HepG2 (cell line): ENCODE results near the gene TLX1. TPM values are rescaled to one million over a fixed set of nuclear protein-coding genes. Genes with fewer than 3 reads are reported as not detected.

Experiments
- ATAC-seq: fragments of 200-7000 bp; cut with Tn5 transposase; 3 replicates; pipeline ENCODE4 v1.9.1; 2020; ENCODE audit warnings: mild to moderate bottlenecking, moderate library complexity
- BruUV-seq: library from RNA; stranded (reverse); fragments of 400-500 nt; replicated peaks from 2 replicates; lab custom pipeline; 2021; lab: Mats Ljungman, UMichigan
- CTCF ChIA-PET: fragments of 300-600 bp; formaldehyde crosslinking; extraction: SDS; loops from one replicate; lab custom pipeline; 2021; ENCODE audit warnings: low total read pairs, inconsistent platforms, low intra/inter-chr PET ratio; lab: Yijun Ruan, JAX
- POLR2A ChIA-PET: fragments of 350-600 bp; sonication (Branson Sonifier 250); formaldehyde crosslinking; loops from one replicate; lab custom pipeline; 2020; ENCODE audit warnings: antibody characterized with exemption, inconsistent platforms; lab: Yijun Ruan, JAX
- DNase-seq: peaks from one replicate; pipeline ENCODE4 v3.0.0-alpha.2; 2015; ENCODE audit warnings: low spot score
- FAIRE-seq: peaks from 3 replicates; lab custom pipeline; 2011; peaks lifted over from hg19 to GRCh38; lab: Jason Lieb, UNC
- H2AFZ ChIP-seq: one replicate; pipeline ENCODE4 v1.6.1; 2011; ENCODE audit warnings: low read length, inconsistent platforms
- H3K27ac ChIP-seq: fragments of 300-600 bp; 3 replicates; pipeline ENCODE4 v1.8.0; 2011; ENCODE audit warnings: mixed run types, mild to moderate bottlenecking, mixed read lengths, low read length, inconsistent platforms; ENCODE audit not compliant: insufficient read depth; ENCODE audit errors: extremely low read length
- H3K27me3 ChIP-seq, 2 experiments: fragments of 200-600 bp in 1 of 2; 2 replicates in 1 of 2; 3 replicates in 1 of 2; pipeline versions ENCODE4 v1.6.0 to v1.8.0; 2011; ENCODE audit warnings: low read length in 2 of 2, mild to moderate bottlenecking in 2 of 2, moderate library complexity in 2 of 2, inconsistent platforms in 1 of 2; ENCODE audit not compliant: insufficient read depth in 2 of 2, control insufficient read depth in 1 of 2
- H3K36me3 ChIP-seq, 2 experiments: fragments of 200-600 bp in 1 of 2; replicated peaks in 1 of 2; 2 replicates in 1 of 2; 3 replicates in 1 of 2; pipeline versions ENCODE4 v1.5.1 to v1.8.0; 2011; ENCODE audit warnings: low read length in 2 of 2, inconsistent platforms in 1 of 2; ENCODE audit not compliant: insufficient read depth in 2 of 2, control insufficient read depth in 1 of 2
- H3K4me1 ChIP-seq: 2 replicates; pipeline ENCODE4 v1.5.1; 2012; ENCODE audit warnings: low read length, inconsistent platforms; ENCODE audit not compliant: insufficient read depth
- H3K4me2 ChIP-seq: 2 replicates; pipeline ENCODE4 v1.6.0; 2011; ENCODE audit warnings: low read depth, low read length, inconsistent platforms
- H3K4me3 ChIP-seq, 3 experiments: fragments of 200-600 bp in 1 of 3; sonication (generic), shearing (Covaris generic) in 1 of 3; replicated peaks in 1 of 3; 2 replicates each; pipeline ENCODE4 v1.5.1; 2011 to 2016; ENCODE audit warnings: low read length in 3 of 3, inconsistent platforms in 2 of 3, low read depth in 2 of 3, mild to moderate bottlenecking in 2 of 3, control low read depth in 1 of 3, mixed read lengths in 1 of 3; ENCODE audit not compliant: insufficient read depth in 1 of 3
- H3K79me2 ChIP-seq: one replicate; pipeline ENCODE4 v1.6.1; 2011; ENCODE audit warnings: low read length, inconsistent platforms; ENCODE audit not compliant: insufficient read depth
- H3K9ac ChIP-seq: 2 replicates; pipeline ENCODE4 v1.6.0; 2011; ENCODE audit warnings: mild to moderate bottlenecking, low read depth, low read length, inconsistent platforms; ENCODE audit not compliant: insufficient read depth
- H3K9me3 ChIP-seq: 2 replicates; pipeline ENCODE4 v1.5.1; 2012; ENCODE audit warnings: mild to moderate bottlenecking, low read length
- H4K20me1 ChIP-seq: 2 replicates; pipeline ENCODE4 v1.6.0; 2011; ENCODE audit warnings: inconsistent platforms, mild to moderate bottlenecking, low read length, moderate library complexity; ENCODE audit not compliant: insufficient read depth
- ATF6 ChIP-seq: sonication (generic); formaldehyde crosslinking; conservative IDR thresholded peaks from 2 replicates; pipeline ENCODE4 v1.4.0; 2020; ENCODE audit warnings: missing genetic modification reagents
- BRD4 ChIP-seq: sonication (generic); formaldehyde crosslinking; IDR thresholded peaks from 2 replicates; pipeline ENCODE4 v1.4.0; 2020; ENCODE audit warnings: missing genetic modification reagents
- CSRNP1 ChIP-seq: sonication (generic); formaldehyde crosslinking; IDR thresholded peaks from 2 replicates; pipeline ENCODE4 v1.8.1; 2023; ENCODE audit warnings: mild to moderate bottlenecking, missing genetic modification reagents
- FUBP1 ChIP-seq: sonication (generic); formaldehyde crosslinking; IDR thresholded peaks from 2 replicates; pipeline ENCODE4 v1.5.1; 2020; ENCODE audit warnings: missing genetic modification reagents, mild to moderate bottlenecking, borderline replicate concordance
- MED8 ChIP-seq: sonication (generic); formaldehyde crosslinking; IDR thresholded peaks from 2 replicates; pipeline ENCODE4 v1.8.1; 2023; ENCODE audit warnings: mild to moderate bottlenecking, missing genetic modification reagents; ENCODE audit not compliant: insufficient replicate concordance
- MXD3 ChIP-seq: IDR thresholded peaks from 2 replicates; pipeline ENCODE4 v1.6.1; 2016; ENCODE audit warnings: mild to moderate bottlenecking, missing biosample characterization, missing genetic modification reagents
- MYNN ChIP-seq: sonication (generic); formaldehyde crosslinking; IDR thresholded peaks from 2 replicates; pipeline ENCODE4 v1.4.0; 2020; ENCODE audit warnings: mild to moderate bottlenecking, low read depth, missing genetic modification reagents
- ZFP90 ChIP-seq: sonication (generic); formaldehyde crosslinking; IDR thresholded peaks from 2 replicates; pipeline ENCODE4 v1.8.0; 2022; ENCODE audit warnings: missing genetic modification reagents, mild to moderate bottlenecking, inconsistent platforms, borderline replicate concordance
- WGBS: methylation state at CpG from one replicate; pipeline ENCODE4 v1.1.6; 2017; ENCODE audit warnings: low lambda C conversion rate; 5-methylcytosine and 5-hydroxymethylcytosine counted together
- in situ Hi-C: cut with HindIII; loops from 2 replicates; pipeline ENCODE4 v1.10.0; 2017; ENCODE audit warnings: low pct_unique_long_range_greater_than_20kb; ENCODE audit not compliant: extremely low pct_ligation_motif_present
- intact Hi-C: fragments of 100-400 bp; cut with micrococcal nuclease; formaldehyde crosslinking; loops from one replicate; pipeline ENCODE4 v1.10.0; 2022; ENCODE audit not compliant: unreplicated experiment
- polyA plus RNA-seq, 8 experiments: library from polyadenylated mRNA; depleted of rRNA in 3 of 8; stranded (reverse) in 7 of 8; unstranded in 1 of 8; fragments of >200 nt; fragmentation: Illumina TruSeq in 4 of 8; extraction: Trizol in 4 of 8; gene quantifications; 2 replicates each; pipeline versions ENCODE4 v1.2.1 to v1.2.3, GENCODE V29; 2011 to 2016; ENCODE audit warnings: low read depth in 4 of 8, missing spikeins in 1 of 8, mixed read lengths in 1 of 8; ENCODE audit not compliant: insufficient read depth in 1 of 8
- total RNA-seq, 5 experiments: library from RNA; depleted of rRNA; stranded (reverse); fragments of >200 nt; fragmentation: Illumina TruSeq; extraction: Trizol; gene quantifications; 2 replicates each; pipeline ENCODE4 v1.2.3, GENCODE V29; 2016; ENCODE audit warnings: low read depth in 1 of 5

Gene TLX1
- total and polyA plus RNA-seq, 2 of the 13 experiments (the other 11 are each of a cell fraction or from before 2014, with no cell fraction given), result 0.07 to 0.26 TPM

- TF ChIP-seq FUBP1 (CRISPR knock-in tag) (no peak), MYNN (no peak)
- TF ChIP-seq, all 625 proteins: peak for 0
- WGBS, result 76% methylated on average over 29 of the region's 58 CpGs
- DNase-seq, result no peak
- H3K9me3 ChIP-seq, result no peaks in the 10 kb centered on the region
- H3K4me3 ChIP-seq, result no peak overlapping the region
- in situ Hi-C loops, result no loop called here
- H4K20me1 ChIP-seq, result no peaks in the 10 kb centered on the region
- H3K4me2 ChIP-seq, result no peak overlapping the region
- FAIRE-seq, result no peak
- no peaks in the 10 kb centered on the region for H3K79me2 ChIP-seq
- H3K36me3 ChIP-seq, result no peaks in the 10 kb centered on the region
- peaks cover 23% of the 10 kb centered on the region for H3K4me1 ChIP-seq
- H3K9ac ChIP-seq, result no peak overlapping the region
- intact Hi-C loops, result no loop called here
- no peak for ATAC-seq
- H3K27me3 ChIP-seq, result peaks cover 5 to 40% of the 10 kb centered on the region in 2 experiments; a peak in 4 of 5 replicates
- no peak overlapping the region for H3K27ac ChIP-seq
- no peak overlapping the region for H2AFZ ChIP-seq
- CTCF ChIA-PET, result no interaction called here
- POLR2A ChIA-PET, result interaction anchor here (1.1 kb wide), 1 partner anchor 18 kb away, joined by 3 read pairs; no protein-coding TSS in a partner anchor
- no TSS peak for BruUV-seq
Observed at GRCh38 chr10:101123085-101123814, 7.8 kb upstream of the TLX1 start.

- POLR2A ChIA-PET, result interaction anchor here (1.1 to 1.8 kb wide), 2 partner anchors 11 to 17 kb away, joined by 3 to 5 read pairs; no protein-coding TSS in a partner anchor
- DNase-seq (no peak), FAIRE-seq (no peak), ATAC-seq (no peak)
- no peaks in the 10 kb centered on the region for H3K36me3 ChIP-seq
- intact Hi-C loops, result no loop called here
- no peak overlapping the region for H2AFZ ChIP-seq
- BruUV-seq, result no TSS peak
- H3K4me3 ChIP-seq, result no peak overlapping the region
- WGBS, result 47% methylated on average over 9 of the region's 13 CpGs
- H3K27me3 ChIP-seq, result peaks cover 5 to 40% of the 10 kb centered on the region in 2 experiments; a peak in 4 of 5 replicates
- no peak overlapping the region for H3K27ac ChIP-seq
- no peak overlapping the region for H3K9ac ChIP-seq
- H3K9me3 ChIP-seq, result no peaks in the 10 kb centered on the region
- no peaks in the 10 kb centered on the region for H4K20me1 ChIP-seq
- CTCF ChIA-PET, result no interaction called here
- H3K79me2 ChIP-seq, result no peaks in the 10 kb centered on the region
- no peak overlapping the region for H3K4me2 ChIP-seq
- H3K4me1 ChIP-seq, result peaks cover 16% of the 10 kb centered on the region
- in situ Hi-C loops, result no loop called here
- TF ChIP-seq ZFP90 (CRISPR knock-in tag) (no peak), CSRNP1 (no peak), MED8 (CRISPR knock-in tag) (no peak), BRD4 (no peak), ATF6 (CRISPR knock-in tag) (no peak), MXD3 (CRISPR knock-in tag) (no peak)
Observed at GRCh38 chr10:101123815-101124617, 7.1 kb upstream of the TLX1 start.
